Ascending aorta (tissue), 2 donors: ENCODE data around the gene TXN. TPM values are rescaled to one million over a fixed set of nuclear protein-coding genes. Genes with fewer than 3 reads are reported as not detected.

ENCODE experiments used
- DNase-seq, 2 donors: peaks; one replicate each; pipeline ENCODE4 v3.0.0-alpha.2; 2019; ENCODE audit warnings: low spot score in 2 of 2
- H3K27ac ChIP-seq, 2 donors: fragments of 200-600 bp; sonication (generic); one replicate each; pipeline ENCODE4 v1.5.1; 2016 to 2017; ENCODE audit warnings: mild to moderate bottlenecking in 1 of 2
- H3K27me3 ChIP-seq: fragments of 200-600 bp; sonication (generic); one replicate; pipeline ENCODE4 v1.5.1; 2017
- H3K36me3 ChIP-seq, 2 donors: fragments of 200-600 bp; sonication (generic); one replicate each; pipeline ENCODE4 v1.5.1; 2016
- H3K4me1 ChIP-seq, 2 donors: fragments of 200-600 bp; sonication (generic); one replicate each; pipeline ENCODE4 v1.5.1; 2016 to 2017; ENCODE audit warnings: mild to moderate bottlenecking in 1 of 2
- H3K4me3 ChIP-seq, 2 donors: fragments of 200-600 bp; sonication (generic); one replicate each; pipeline ENCODE4 v1.5.1; 2016 to 2017; ENCODE audit warnings: mild to moderate bottlenecking in 1 of 2
- H3K9me3 ChIP-seq, 2 donors: fragments of 200-600 bp; sonication (generic); one replicate each; pipeline ENCODE4 v1.5.1; 2016
- intact Hi-C: fragments of 100-400 bp; cut with DNase I; formaldehyde crosslinking; loops from one replicate; pipeline ENCODE4 v1.15.1; 2023
- total RNA-seq: library from RNA; depleted of rRNA; stranded (reverse); fragments of >200 nt; gene quantifications from one replicate; pipeline ENCODE4 v1.1.0, GENCODE V29; 2016
- TF ChIP-seq, protein P1 (sequence below), 3 experiments: fragments of 200-600 bp in 2 of 3; fragments of 450-650 bp in 1 of 3; sonication (generic) in 2 of 3; IDR thresholded peaks; one replicate each; pipeline ENCODE4 v1.5.1; 2016 to 2019; ENCODE audit warnings: antibody characterized with exemption in 3 of 3, mild to moderate bottlenecking in 1 of 3, moderate library complexity in 1 of 3

Gene TXN
- total RNA-seq, 1 donor from 2014 or later, result 28.9 TPM

DNA sequence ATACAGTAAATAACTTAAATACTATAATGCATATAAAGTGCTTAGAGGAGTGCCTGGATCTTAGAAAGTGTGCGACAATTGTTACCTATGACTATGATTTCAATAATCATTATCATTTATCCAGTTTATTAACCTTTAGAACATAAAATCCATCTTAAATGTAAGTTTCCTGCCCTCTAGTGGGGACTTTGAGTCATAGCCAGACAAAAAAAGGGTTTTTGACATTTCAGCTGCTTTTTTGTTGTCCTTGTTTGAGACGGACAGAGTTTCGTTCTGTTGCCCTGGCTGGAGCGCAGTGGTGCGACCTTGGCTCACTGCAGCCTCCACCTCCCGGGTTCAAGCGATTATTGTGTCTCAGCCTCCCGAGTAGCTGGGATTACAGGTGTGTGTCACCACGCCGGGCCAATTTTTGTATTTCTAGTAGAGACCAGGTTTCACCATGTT, 38.6 kb downstream of the TXN start:
- Histone ChIP-seq H3K36me3 (no peaks in the 10 kb centered on the region), H3K27ac (no peak overlapping the region), H3K4me1 (no peaks in the 10 kb centered on the region), H3K9me3 (no peaks in the 10 kb centered on the region), H3K27me3 (no peaks in the 10 kb centered on the region), H3K4me3 (no peak overlapping the region)
- intact Hi-C loops, result loop anchor here (2.0 kb wide), 2 partner anchors 35 to 315 kb away; no protein-coding TSS in a partner anchor
- TF ChIP-seq, protein P1, sequence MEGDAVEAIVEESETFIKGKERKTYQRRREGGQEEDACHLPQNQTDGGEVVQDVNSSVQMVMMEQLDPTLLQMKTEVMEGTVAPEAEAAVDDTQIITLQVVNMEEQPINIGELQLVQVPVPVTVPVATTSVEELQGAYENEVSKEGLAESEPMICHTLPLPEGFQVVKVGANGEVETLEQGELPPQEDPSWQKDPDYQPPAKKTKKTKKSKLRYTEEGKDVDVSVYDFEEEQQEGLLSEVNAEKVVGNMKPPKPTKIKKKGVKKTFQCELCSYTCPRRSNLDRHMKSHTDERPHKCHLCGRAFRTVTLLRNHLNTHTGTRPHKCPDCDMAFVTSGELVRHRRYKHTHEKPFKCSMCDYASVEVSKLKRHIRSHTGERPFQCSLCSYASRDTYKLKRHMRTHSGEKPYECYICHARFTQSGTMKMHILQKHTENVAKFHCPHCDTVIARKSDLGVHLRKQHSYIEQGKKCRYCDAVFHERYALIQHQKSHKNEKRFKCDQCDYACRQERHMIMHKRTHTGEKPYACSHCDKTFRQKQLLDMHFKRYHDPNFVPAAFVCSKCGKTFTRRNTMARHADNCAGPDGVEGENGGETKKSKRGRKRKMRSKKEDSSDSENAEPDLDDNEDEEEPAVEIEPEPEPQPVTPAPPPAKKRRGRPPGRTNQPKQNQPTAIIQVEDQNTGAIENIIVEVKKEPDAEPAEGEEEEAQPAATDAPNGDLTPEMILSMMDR (IDR thresholded peaks at IDR 0.05), result peak; percentile 66 to 82 (median 73)
- peak in 1 of 2 donors; percentile 52 for DNase-seq

DNA sequence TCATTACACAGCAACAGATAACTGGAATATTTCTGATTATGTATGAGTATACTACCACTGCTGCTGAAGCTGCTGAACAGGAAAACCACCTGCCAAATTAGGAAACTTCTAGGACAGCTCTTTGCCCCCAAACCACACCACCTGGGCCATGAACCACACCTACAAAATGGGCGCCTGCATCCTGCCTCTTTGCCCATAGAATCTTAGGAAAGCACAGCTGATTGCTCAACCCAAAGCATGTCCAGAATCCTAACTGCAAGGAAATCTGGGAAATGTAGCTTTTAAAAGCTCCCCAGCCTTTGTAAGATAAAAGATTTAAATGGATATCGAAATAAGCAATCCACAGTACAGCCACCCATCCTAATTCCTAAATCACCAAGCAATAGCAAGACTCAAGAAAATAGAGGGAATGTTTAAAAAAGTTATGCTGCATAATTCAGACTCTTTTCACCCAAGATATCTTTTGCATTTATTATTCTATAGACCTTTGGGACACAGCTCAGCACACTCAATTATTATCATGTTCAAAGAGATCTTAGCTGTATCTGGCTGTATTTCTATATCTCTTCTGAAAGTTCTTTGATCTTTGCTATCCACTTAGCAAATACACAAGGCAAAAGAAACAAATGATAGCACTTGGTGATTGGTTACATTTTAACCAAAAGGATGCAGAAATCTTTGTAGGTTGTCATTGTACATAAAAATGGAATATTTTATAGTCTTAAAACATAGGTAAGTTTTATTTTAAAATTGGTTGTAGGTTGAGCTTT, 41.5 kb downstream of the TXN start:
- H3K36me3 ChIP-seq, result no peaks in the 10 kb centered on the region
- intact Hi-C loops, result no loop called here

DNA sequence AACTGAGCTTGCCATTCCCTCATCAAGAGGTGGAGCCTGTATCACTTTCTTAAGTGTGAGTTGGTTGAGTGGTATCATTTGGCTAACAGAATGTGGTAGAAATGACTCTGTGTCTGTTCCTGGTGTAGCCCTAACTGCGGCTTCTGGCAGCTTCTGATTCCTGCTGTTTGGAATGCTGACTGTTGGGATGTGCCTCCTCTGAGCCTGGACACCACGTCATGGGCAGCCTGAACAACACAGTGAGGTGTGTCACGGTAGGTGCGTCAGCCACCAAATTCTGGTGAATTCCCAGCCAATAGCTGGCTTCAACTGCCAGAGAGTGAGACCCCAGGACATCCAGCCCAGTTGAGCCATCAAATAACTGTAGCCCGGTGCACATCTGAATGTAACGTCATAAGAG, 42.2 kb downstream of the TXN start:
- no peak overlapping the region for H3K27ac ChIP-seq
- no peaks in the 10 kb centered on the region for H3K27me3 ChIP-seq
- intact Hi-C loops, result no loop called here
- H3K4me1 ChIP-seq, result no peaks in the 10 kb centered on the region
- no peaks in the 10 kb centered on the region for H3K9me3 ChIP-seq
- H3K4me3 ChIP-seq, result no peak overlapping the region
- H3K36me3 ChIP-seq, result no peaks in the 10 kb centered on the region
- TF ChIP-seq, protein P1 (IDR thresholded peaks at IDR 0.05), result no peak
- no peak for DNase-seq

More for the DNA sequence above, 41.5 kb downstream of the TXN start:
- Histone ChIP-seq H3K9me3 (no peaks in the 10 kb centered on the region), H3K4me1 (no peaks in the 10 kb centered on the region), H3K4me3 (no peak overlapping the region), H3K27ac (no peak overlapping the region), H3K27me3 (no peaks in the 10 kb centered on the region)
- no peak for DNase-seq
- TF ChIP-seq, protein P1 (IDR thresholded peaks at IDR 0.05), result no peak

DNA sequence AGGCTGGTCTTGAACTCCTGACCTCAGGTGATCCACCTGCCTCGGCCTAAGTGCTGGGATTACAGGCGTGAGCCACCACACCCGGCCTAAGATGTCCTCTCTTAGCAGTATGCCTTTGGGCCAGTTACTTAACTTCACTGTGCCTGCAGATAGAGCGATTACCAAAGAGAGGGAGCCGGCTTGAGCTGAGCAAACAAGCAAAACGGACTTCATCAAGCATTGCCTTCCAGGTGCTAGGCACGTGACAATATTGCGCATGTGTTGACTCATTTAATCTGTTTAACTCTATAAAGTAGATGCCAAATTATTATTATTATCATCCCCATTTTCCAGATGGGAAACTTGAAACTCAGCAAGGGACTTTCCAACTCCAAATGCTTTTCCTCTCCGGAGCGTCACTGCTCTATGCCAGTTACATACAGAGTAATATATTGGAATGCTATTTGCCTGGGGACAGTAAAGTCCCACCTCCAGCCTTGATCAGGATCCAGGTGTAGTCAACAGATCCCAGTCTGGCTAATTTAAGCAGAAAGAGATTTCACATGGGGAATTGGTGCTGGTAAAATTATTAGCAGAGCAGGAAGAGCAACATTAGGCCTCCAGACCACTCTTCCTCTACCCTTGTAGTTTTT, 42.8 kb downstream of the TXN start:
- TF ChIP-seq, protein P1 (IDR thresholded peaks at IDR 0.05), result no peak
- Histone ChIP-seq H3K4me1 (no peaks in the 10 kb centered on the region), H3K36me3 (no peaks in the 10 kb centered on the region), H3K27me3 (no peaks in the 10 kb centered on the region), H3K27ac (no peak overlapping the region), H3K4me3 (no peak overlapping the region), H3K9me3 (no peaks in the 10 kb centered on the region)
- DNase-seq, result no peak
- intact Hi-C loops, result no loop called here

DNA sequence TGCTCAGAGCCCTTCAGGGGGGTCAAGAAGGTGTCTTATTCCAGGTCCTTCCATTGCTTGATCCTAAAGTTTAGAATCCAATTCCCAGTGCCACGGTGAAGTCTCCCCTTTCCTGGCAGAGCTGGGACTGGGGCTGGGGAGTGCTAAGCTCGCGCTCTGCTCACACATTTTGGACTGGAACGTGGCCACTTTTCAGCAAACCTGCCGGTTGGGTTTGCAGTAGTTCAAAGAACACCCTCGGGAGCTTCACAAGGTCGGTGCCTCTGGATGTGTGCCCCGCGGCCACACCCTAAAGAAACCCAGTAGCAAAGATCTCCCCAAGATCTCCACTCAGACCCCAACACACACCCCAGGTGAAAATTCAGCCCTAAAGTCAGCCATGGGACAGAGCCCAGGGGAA, 48.3 kb downstream of the TXN start, which contains the start of gene C9orf152:
C9orf152 (minus strand) TSS at position 129 of the 400 bp plus-strand sequence. CDS start 580 bp downstream, outside the sequence.
- no peak within 1 kb of the TSS for H3K27ac ChIP-seq

More for the DNA sequence above, 48.3 kb downstream of the TXN start, which contains the start of gene C9orf152:
- no peak for DNase-seq
- TF ChIP-seq, protein P1 (IDR thresholded peaks at IDR 0.05), result no peak
- no peaks in the 10 kb centered on the region for H3K9me3 ChIP-seq
- H3K4me1 ChIP-seq, result no peaks in the 10 kb centered on the region
- H3K36me3 ChIP-seq, result no peaks in the 10 kb centered on the region
- H3K27me3 ChIP-seq, result no peaks in the 10 kb centered on the region
- intact Hi-C loops, result no loop called here
- H3K4me3 ChIP-seq, result no peak within 1 kb of the TSS
